RWPE1 (cell line): ENCODE data around the gene ST3GAL3.
A peak's percentile ranks its signal among the peaks of the same experiment; 100 is the strongest.
"Not testable (repeated sequence)": the region's sequence is repeated elsewhere in the genome, so short reads cannot be mapped to it uniquely, and the experiment has no call there.

Experiments used
- CTCF ChIA-PET: fragments of 350-600 bp; sonication (Branson Sonifier 250); formaldehyde crosslinking; extraction: SDS; loops from one replicate; lab custom pipeline; 2021; lab: Yijun Ruan, JAX
- POLR2A ChIA-PET: fragments of 400-600 bp; formaldehyde crosslinking; extraction: SDS; loops from one replicate; lab custom pipeline; 2020; ENCODE audit warnings: antibody characterized with exemption; ENCODE audit not compliant: low non-redundant PET; lab: Yijun Ruan, JAX
- DNase-seq: peaks from one replicate; pipeline ENCODE4 v3.0.0; 2012; ENCODE audit warnings: low spot score
- H3K27ac ChIP-seq: fragments of 450-650 bp; 2 replicates; pipeline ENCODE4 v1.5.1; 2017
- TF ChIP-seq, protein P1 (sequence below): fragments of 450-650 bp; conservative IDR thresholded peaks from 2 replicates; pipeline ENCODE4 v1.5.1; 2017; ENCODE audit warnings: low read depth, mild to moderate bottlenecking

ST3GAL3 gene

DNA sequence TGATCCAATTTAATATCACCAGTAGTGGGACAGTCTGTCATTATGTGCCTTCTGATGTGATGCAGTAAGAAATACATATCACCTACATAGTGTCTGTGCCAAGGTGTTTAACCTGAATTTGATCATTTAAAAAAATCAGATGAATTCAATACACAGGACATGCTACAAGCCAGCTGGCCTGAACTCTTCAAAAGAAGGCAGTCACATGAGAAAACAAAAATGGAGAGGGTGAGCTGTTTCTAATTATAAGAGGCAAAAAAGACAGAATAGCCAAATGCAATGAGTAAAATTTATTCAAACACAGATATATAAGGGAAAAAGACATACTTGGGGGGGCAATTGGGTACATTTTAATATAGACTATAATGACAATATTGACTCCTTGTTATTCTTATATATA lies 66.5 kb downstream of the ST3GAL3 start:
- TF ChIP-seq, protein P1, sequence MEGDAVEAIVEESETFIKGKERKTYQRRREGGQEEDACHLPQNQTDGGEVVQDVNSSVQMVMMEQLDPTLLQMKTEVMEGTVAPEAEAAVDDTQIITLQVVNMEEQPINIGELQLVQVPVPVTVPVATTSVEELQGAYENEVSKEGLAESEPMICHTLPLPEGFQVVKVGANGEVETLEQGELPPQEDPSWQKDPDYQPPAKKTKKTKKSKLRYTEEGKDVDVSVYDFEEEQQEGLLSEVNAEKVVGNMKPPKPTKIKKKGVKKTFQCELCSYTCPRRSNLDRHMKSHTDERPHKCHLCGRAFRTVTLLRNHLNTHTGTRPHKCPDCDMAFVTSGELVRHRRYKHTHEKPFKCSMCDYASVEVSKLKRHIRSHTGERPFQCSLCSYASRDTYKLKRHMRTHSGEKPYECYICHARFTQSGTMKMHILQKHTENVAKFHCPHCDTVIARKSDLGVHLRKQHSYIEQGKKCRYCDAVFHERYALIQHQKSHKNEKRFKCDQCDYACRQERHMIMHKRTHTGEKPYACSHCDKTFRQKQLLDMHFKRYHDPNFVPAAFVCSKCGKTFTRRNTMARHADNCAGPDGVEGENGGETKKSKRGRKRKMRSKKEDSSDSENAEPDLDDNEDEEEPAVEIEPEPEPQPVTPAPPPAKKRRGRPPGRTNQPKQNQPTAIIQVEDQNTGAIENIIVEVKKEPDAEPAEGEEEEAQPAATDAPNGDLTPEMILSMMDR = no peak
- H3K27ac ChIP-seq = no peak overlapping the region
- no peak for DNase-seq
- POLR2A ChIA-PET = no interaction called here
- CTCF ChIA-PET = interaction anchor here (1.9 kb wide), 1 partner anchor 161 kb away, joined by 10 read pairs; the partner anchor contains the start of gene ARTN

DNA sequence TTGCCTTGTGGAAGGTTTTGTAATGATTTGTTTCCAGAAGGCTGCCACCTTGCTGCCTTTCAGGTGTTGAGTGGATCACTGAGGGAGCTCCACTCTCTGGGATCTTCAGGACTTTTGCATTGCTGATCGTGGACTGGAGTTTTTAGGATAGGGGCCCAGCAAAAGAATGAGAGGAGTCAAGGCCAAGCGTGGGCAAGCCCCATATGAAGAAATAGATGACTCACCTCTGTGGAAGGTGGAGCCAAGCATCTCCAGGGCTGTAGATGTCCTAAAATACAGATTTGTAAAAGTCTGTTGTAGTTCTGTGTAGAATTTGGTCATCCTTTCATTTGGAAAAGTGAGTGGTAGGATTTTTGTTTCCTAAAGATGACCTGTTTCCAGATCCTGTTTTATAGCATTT lies 67.0 kb downstream of the ST3GAL3 start:
- H3K27ac ChIP-seq = peak overlapping the region; percentile 68
- peak; percentile 80 for DNase-seq
- ChIA-PET CTCF (interaction anchor here (0.6 kb wide), 1 partner anchor 85 kb away, joined by 3 read pairs; no protein-coding TSS in a partner anchor), POLR2A (no interaction called here)
- TF ChIP-seq, protein P1 = no peak

DNA sequence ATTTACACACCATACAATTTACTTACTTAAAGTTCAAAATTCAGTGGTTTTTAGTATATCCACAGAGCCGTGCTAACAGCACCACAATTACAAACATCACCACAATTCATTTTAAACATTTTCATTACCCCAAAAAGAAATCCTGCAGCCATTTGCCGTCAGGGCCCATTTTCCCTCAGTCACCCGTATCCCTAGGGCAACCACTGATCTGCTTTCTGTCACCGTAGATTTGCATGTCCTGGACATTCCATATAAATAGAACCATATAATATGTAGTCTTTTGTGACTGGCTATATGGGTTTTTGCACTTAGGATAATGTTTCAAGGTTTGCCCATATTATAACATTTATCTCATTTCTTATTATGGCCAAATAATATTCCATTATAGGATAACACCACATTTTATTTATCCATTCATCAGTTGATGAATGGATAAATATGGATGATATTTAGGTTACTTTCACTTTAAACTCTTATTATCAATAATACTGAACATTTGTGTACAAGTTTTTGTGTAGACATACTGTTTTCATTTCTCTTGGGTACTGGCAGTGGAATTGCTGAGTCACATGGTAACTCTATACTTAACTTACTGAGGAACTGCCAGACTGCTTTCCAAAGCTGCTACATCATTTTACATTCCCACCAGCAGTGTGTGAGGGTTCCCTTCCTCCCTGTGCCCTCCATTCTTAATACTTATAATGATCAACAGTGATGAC lies 68.9 kb downstream of the ST3GAL3 start:
- no peak overlapping the region for H3K27ac ChIP-seq
- TF ChIP-seq, protein P1 = no peak
- CTCF ChIA-PET = no interaction called here
- POLR2A ChIA-PET = no interaction called here
- DNase-seq = no peak

DNA sequence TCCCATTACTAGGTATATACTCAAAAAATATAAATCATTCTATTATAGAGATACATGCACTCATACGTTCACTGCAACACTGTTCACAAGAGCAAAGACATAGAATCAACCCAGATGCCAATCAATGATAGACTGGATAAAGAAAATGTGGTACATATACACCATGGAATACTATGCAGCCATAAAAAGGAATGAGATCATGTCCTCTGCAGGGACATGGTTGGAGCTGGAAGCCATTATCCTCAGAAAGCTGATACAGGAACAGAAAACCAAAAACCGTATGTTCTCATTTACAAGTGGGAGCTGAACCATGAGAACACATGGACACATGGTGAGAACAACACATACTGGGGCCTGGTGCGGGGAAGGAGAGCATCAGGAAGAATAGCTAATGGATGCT lies 70.6 kb downstream of the ST3GAL3 start:
- POLR2A ChIA-PET, H3K27ac ChIP-seq, DNase-seq: not testable (repeated sequence)
- CTCF ChIA-PET = interaction anchor here (0.7 kb wide), 1 partner anchor 132 kb away, joined by 3 read pairs; no protein-coding TSS in a partner anchor

DNA sequence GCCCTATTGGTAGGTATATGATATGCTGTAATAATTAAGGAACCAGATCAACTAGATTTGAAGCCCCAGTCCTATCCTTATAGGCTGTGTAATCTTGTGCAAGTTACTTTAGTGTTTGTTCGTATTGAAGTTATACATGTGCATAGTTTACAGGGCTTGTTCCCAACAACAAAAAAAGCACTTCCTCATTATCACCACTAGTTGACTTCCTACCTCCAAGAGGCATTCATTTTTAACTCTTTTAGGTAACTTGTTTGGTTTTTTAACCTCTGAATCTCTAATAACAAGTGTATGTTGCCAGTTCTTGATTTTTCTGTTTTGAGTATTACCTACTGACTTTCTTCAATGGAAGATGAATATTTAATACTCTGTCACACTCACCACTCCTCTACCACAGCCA lies 71.9 kb downstream of the ST3GAL3 start:
- no peak for DNase-seq
- ChIA-PET CTCF (no interaction called here), POLR2A (no interaction called here)
- TF ChIP-seq, protein P1 = no peak
- H3K27ac ChIP-seq = no peak overlapping the region

DNA sequence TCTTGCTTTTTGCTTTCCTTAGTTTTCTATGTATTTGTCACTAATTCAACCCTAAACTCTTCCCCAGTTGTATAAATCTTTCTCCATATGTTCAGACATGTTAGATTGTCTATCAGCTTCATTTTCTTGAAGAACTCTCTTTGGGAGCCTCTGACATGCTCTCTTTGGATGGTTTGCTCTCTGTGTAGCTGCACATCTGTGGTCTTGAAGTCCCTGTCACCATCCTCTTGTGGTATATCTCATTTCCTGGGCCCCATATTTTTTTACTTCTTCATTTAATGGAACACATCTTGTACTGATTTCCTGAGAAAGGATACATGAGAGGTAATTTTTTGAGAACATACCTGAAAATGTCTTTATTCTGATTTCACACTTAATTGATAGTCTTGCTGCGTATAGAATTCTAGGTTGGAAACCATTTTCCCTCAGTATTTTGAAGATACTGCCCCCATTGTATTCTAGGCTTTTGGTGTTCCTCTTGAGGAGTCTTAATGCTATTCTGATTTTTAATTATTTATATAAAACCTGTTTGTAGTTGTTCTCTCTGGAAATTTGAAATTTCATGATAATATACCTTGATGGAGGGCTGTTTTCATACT lies 72.6 kb downstream of the ST3GAL3 start:
- H3K27ac ChIP-seq = no peak overlapping the region
- POLR2A ChIA-PET = no interaction called here

More for the DNA sequence above, 72.6 kb downstream of the ST3GAL3 start:
- DNase-seq = no peak
- TF ChIP-seq, protein P1 = no peak
- CTCF ChIA-PET = interaction anchor here (0.7 kb wide), 1 partner anchor 66 kb away, joined by 3 read pairs; no protein-coding TSS in a partner anchor
